Trophoblast cell (in vitro differentiated cells and primary cell): ENCODE results near the gene PTCD3.

Source experiments
- DNase-seq, 2 donors: peaks; one replicate each; pipeline ENCODE4 v3.0.0-alpha.2; 2016
- H2AFZ ChIP-seq: 2 replicates; pipeline ENCODE4 v1.6.1; 2013; ENCODE audit warnings: low read length, moderate library complexity, mild to moderate bottlenecking; ENCODE audit not compliant: insufficient read depth, poor library complexity
- H2AK5ac ChIP-seq: 2 replicates; pipeline ENCODE4 v1.6.1; 2013; ENCODE audit warnings: mild to moderate bottlenecking, low read length
- H2BK120ac ChIP-seq: 2 replicates; pipeline ENCODE4 v1.6.1; 2013; ENCODE audit warnings: low read length, mild to moderate bottlenecking, moderate library complexity; ENCODE audit not compliant: insufficient read depth, poor library complexity
- H2BK12ac ChIP-seq: 2 replicates; pipeline ENCODE4 v1.6.1; 2013; ENCODE audit warnings: mild to moderate bottlenecking, low read length, moderate library complexity
- H2BK5ac ChIP-seq: 2 replicates; pipeline ENCODE4 v1.6.1; 2013; ENCODE audit warnings: low read length, low read depth, moderate library complexity, mild to moderate bottlenecking; ENCODE audit not compliant: poor library complexity
- H3K14ac ChIP-seq: 2 replicates; pipeline ENCODE4 v1.6.1; 2013; ENCODE audit warnings: mild to moderate bottlenecking, low read length
- H3K18ac ChIP-seq: 2 replicates; pipeline ENCODE4 v1.6.1; 2013; ENCODE audit warnings: mild to moderate bottlenecking, low read length
- H3K23ac ChIP-seq: 2 replicates; pipeline ENCODE4 v1.6.1; 2013; ENCODE audit warnings: low read length
- H3K27ac ChIP-seq: 2 replicates; pipeline ENCODE4 v1.5.1; 2013; ENCODE audit warnings: low read depth, mild to moderate bottlenecking, inconsistent platforms, low read length, moderate library complexity
- H3K27me3 ChIP-seq: 2 replicates; pipeline ENCODE4 v1.6.1; 2013; ENCODE audit warnings: inconsistent platforms, mild to moderate bottlenecking, low read length, moderate library complexity; ENCODE audit not compliant: insufficient read depth
- H3K36me3 ChIP-seq, 2 experiments: 1 replicate in 1 of 2; 2 replicates in 1 of 2; pipeline ENCODE4 v1.6.1; 2013; ENCODE audit warnings: low read length in 2 of 2, mild to moderate bottlenecking in 2 of 2, moderate library complexity in 1 of 2; ENCODE audit not compliant: insufficient read depth in 2 of 2, control insufficient read depth in 1 of 2
- H3K4ac ChIP-seq: 2 replicates; pipeline ENCODE4 v1.6.1; 2013; ENCODE audit warnings: low read depth, mild to moderate bottlenecking, low read length, moderate library complexity
- H3K4me1 ChIP-seq, 2 experiments: 1 replicate in 1 of 2; 2 replicates in 1 of 2; pipeline ENCODE4 v1.6.1; 2013; ENCODE audit warnings: low read length in 2 of 2, mild to moderate bottlenecking in 2 of 2, moderate library complexity in 1 of 2; ENCODE audit not compliant: insufficient read depth in 2 of 2, control insufficient read depth in 1 of 2
- H3K4me2 ChIP-seq: 2 replicates; pipeline ENCODE4 v1.6.1; 2013; ENCODE audit warnings: inconsistent platforms, mild to moderate bottlenecking, low read length, moderate library complexity
- H3K4me3 ChIP-seq: 2 replicates; pipeline ENCODE4 v1.5.1; 2013; ENCODE audit warnings: mild to moderate bottlenecking, low read depth, low read length, inconsistent platforms
- H3K79me1 ChIP-seq: one replicate; pipeline ENCODE4 v1.6.1; 2013; ENCODE audit warnings: low read length
- H3K79me2 ChIP-seq: 2 replicates; pipeline ENCODE4 v1.6.1; 2013; ENCODE audit warnings: low read length, mild to moderate bottlenecking; ENCODE audit not compliant: control insufficient read depth, insufficient read depth, poor library complexity
- H3K9ac ChIP-seq: 2 replicates; pipeline ENCODE4 v1.6.1; 2013; ENCODE audit warnings: mild to moderate bottlenecking, low read length
- H3K9me3 ChIP-seq: 2 replicates; pipeline ENCODE4 v1.6.1; 2013; ENCODE audit warnings: low read depth, mild to moderate bottlenecking, control low read depth, inconsistent platforms, low read length; ENCODE audit not compliant: insufficient read depth
- H4K12ac ChIP-seq: 2 replicates; pipeline ENCODE4 v1.6.1; 2013; ENCODE audit warnings: low read depth, mild to moderate bottlenecking, low read length, moderate library complexity
- H4K8ac ChIP-seq: 2 replicates; pipeline ENCODE4 v1.6.1; 2013; ENCODE audit warnings: low read depth, mild to moderate bottlenecking, low read length, moderate library complexity
- H4K91ac ChIP-seq: one replicate; pipeline ENCODE4 v1.6.1; 2013; ENCODE audit warnings: low read depth, mild to moderate bottlenecking, low read length, moderate library complexity
- WGBS: extraction: QIAGEN DNeasy Blood & Tissue Kit; methylation state at CpG from one replicate; pipeline ENCODE4 v1.1.7; 2013; ENCODE audit warnings: missing lambda C conversion rate; ENCODE audit not compliant: insufficient read length, insufficient coverage; ENCODE audit errors: extremely low coverage; 5-methylcytosine and 5-hydroxymethylcytosine counted together

Gene PTCD3

GRCh38 chr2:86118130-86118529, 12.1 kb downstream of the PTCD3 start:
- Histone ChIP-seq H3K27ac (no peak overlapping the region), H2BK5ac (no peak overlapping the region), H3K4me2 (no peak overlapping the region), H3K27me3 (no peaks in the 10 kb centered on the region), H3K79me2 (no peaks in the 10 kb centered on the region), H3K14ac (no peak overlapping the region), H2BK120ac (no peak overlapping the region), H4K91ac (no peak overlapping the region), H3K9me3 (no peaks in the 10 kb centered on the region), H3K23ac (no peak overlapping the region), H3K4ac (no peak overlapping the region), H3K4me1 (peaks cover 0 to 3% of the 10 kb centered on the region in 2 experiments), H3K79me1 (no peaks in the 10 kb centered on the region), H4K12ac (no peak overlapping the region), H2BK12ac (no peak overlapping the region), H3K9ac (no peak overlapping the region), H4K8ac (no peak overlapping the region), H3K18ac (no peak overlapping the region), H3K4me3 (no peak overlapping the region), H2AFZ (no peak overlapping the region), H3K36me3 (peaks cover 29 to 51% of the 10 kb centered on the region in 2 experiments), H2AK5ac (no peak overlapping the region)
- WGBS: no CpG with 5 or more reads among the region's 2 CpGs
- DNase-seq: no peak

- Histone ChIP-seq H3K18ac (no peak overlapping the region), H3K9me3 (no peaks in the 10 kb centered on the region), H2AK5ac (no peak overlapping the region), H2BK12ac (no peak overlapping the region), H4K12ac (no peak overlapping the region), H4K91ac (no peak overlapping the region), H3K23ac (no peak overlapping the region), H4K8ac (no peak overlapping the region), H3K79me2 (no peaks in the 10 kb centered on the region), H2BK120ac (no peak overlapping the region), H3K14ac (no peak overlapping the region), H2AFZ (no peak overlapping the region), H3K4me3 (no peak overlapping the region), H3K4ac (no peak overlapping the region), H3K79me1 (no peaks in the 10 kb centered on the region), H3K27me3 (no peaks in the 10 kb centered on the region), H2BK5ac (no peak overlapping the region), H3K9ac (no peak overlapping the region), H3K27ac (no peak overlapping the region), H3K36me3 (peaks cover 30 to 57% of the 10 kb centered on the region in 2 experiments), H3K4me1 (no peaks in the 10 kb centered on the region), H3K4me2 (no peak overlapping the region)
- no peak for DNase-seq
- no CpG with 5 or more reads among the region's 5 CpGs for WGBS
These were observed 17.4 kb downstream of the PTCD3 start for GRCh38 chr2:86123328-86123925.

- no peak overlapping the region for H4K8ac ChIP-seq
- H3K36me3 ChIP-seq: peaks cover 30 to 56% of the 10 kb centered on the region in 2 experiments
- H3K27me3 ChIP-seq: no peaks in the 10 kb centered on the region
- H3K27ac ChIP-seq: no peak overlapping the region
- WGBS: no CpG with 5 or more reads among the region's 5 CpGs
- H4K12ac ChIP-seq: no peak overlapping the region
- no peak overlapping the region for H2AK5ac ChIP-seq
- no peak overlapping the region for H3K14ac ChIP-seq
- H3K18ac ChIP-seq: no peak overlapping the region
- no peak overlapping the region for H3K4me2 ChIP-seq
- H3K9ac ChIP-seq: no peak overlapping the region
- no peak overlapping the region for H4K91ac ChIP-seq
- no peak overlapping the region for H3K4ac ChIP-seq
- H2AFZ ChIP-seq: no peak overlapping the region
- H3K79me1 ChIP-seq: no peaks in the 10 kb centered on the region
- H3K9me3 ChIP-seq: no peaks in the 10 kb centered on the region
- H2BK5ac ChIP-seq: no peak overlapping the region
- no peak overlapping the region for H3K4me3 ChIP-seq
- H3K4me1 ChIP-seq: no peaks in the 10 kb centered on the region
- no peak overlapping the region for H2BK12ac ChIP-seq
- no peak overlapping the region for H3K23ac ChIP-seq
- DNase-seq: no peak
- no peaks in the 10 kb centered on the region for H3K79me2 ChIP-seq
- no peak overlapping the region for H2BK120ac ChIP-seq
These were observed 18.6 kb downstream of the PTCD3 start for GRCh38 chr2:86124683-86125082.

- H3K9ac ChIP-seq: no peak overlapping the region
- H2BK12ac ChIP-seq: no peak overlapping the region
- H4K12ac ChIP-seq: no peak overlapping the region
- H3K23ac ChIP-seq: no peak overlapping the region
- no peak overlapping the region for H3K18ac ChIP-seq
- no peak for DNase-seq
- no peak overlapping the region for H2BK5ac ChIP-seq
- H3K79me2 ChIP-seq: no peaks in the 10 kb centered on the region
- no peak overlapping the region for H2AFZ ChIP-seq
- H3K79me1 ChIP-seq: no peaks in the 10 kb centered on the region
- peaks cover 30 to 60% of the 10 kb centered on the region in 2 experiments for H3K36me3 ChIP-seq
- H2AK5ac ChIP-seq: no peak overlapping the region
- H3K9me3 ChIP-seq: no peaks in the 10 kb centered on the region
- no peak overlapping the region for H2BK120ac ChIP-seq
- H3K27me3 ChIP-seq: no peaks in the 10 kb centered on the region
- no peak overlapping the region for H3K4me3 ChIP-seq
- no peak overlapping the region for H3K27ac ChIP-seq
- H4K8ac ChIP-seq: no peak overlapping the region
- WGBS: no CpG with 5 or more reads among the region's 4 CpGs
- H3K14ac ChIP-seq: no peak overlapping the region
- no peak overlapping the region for H4K91ac ChIP-seq
- no peaks in the 10 kb centered on the region for H3K4me1 ChIP-seq
- no peak overlapping the region for H3K4me2 ChIP-seq
- no peak overlapping the region for H3K4ac ChIP-seq
These were observed 28.7 kb downstream of the PTCD3 start for GRCh38 chr2:86134709-86135108.
